HFF-Myc (cell line): ENCODE measurements around the gene CLMN.

Experiments used
- DNase-seq: peaks from one replicate; pipeline ENCODE4 v3.0.0-alpha.2; 2011; ENCODE audit warnings: low read depth; ENCODE audit errors: extremely low read depth
- H3K4me3 ChIP-seq: replicated peaks from 2 replicates; pipeline ENCODE4 v1.5.1; 2011; ENCODE audit warnings: low read depth, mild to moderate bottlenecking, control low read depth, low read length
- TF ChIP-seq, protein P1 (sequence below): IDR thresholded peaks from 2 replicates; pipeline ENCODE4 v1.5.1; 2012; ENCODE audit warnings: mild to moderate bottlenecking, low read depth, low read length, control low read depth; ENCODE audit errors: missing control alignments

Gene CLMN

DNA sequence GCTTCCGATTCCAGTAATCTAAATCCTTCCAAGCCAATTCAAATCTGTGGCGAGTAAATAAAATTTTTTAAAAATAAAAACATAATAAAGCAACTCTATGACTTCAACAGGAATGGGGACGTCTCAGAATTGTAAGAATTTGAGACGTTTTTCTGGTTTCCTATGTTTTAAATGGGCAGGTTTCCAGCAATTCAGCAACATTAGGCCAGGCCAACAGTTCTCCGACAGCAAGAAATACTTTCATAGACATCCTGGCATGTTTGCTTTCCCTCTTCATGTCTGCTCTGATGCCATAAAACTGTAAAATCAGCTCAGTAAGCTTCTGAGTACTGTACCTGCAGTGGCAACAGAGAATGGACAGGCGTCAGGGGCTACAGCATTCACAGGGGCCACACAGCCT lies 126.6 kb downstream of the CLMN start:
- no peak for DNase-seq
- no peak overlapping the region for H3K4me3 ChIP-seq
- TF ChIP-seq, protein P1, sequence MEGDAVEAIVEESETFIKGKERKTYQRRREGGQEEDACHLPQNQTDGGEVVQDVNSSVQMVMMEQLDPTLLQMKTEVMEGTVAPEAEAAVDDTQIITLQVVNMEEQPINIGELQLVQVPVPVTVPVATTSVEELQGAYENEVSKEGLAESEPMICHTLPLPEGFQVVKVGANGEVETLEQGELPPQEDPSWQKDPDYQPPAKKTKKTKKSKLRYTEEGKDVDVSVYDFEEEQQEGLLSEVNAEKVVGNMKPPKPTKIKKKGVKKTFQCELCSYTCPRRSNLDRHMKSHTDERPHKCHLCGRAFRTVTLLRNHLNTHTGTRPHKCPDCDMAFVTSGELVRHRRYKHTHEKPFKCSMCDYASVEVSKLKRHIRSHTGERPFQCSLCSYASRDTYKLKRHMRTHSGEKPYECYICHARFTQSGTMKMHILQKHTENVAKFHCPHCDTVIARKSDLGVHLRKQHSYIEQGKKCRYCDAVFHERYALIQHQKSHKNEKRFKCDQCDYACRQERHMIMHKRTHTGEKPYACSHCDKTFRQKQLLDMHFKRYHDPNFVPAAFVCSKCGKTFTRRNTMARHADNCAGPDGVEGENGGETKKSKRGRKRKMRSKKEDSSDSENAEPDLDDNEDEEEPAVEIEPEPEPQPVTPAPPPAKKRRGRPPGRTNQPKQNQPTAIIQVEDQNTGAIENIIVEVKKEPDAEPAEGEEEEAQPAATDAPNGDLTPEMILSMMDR = no peak

- DNase-seq = no peak
- H3K4me3 ChIP-seq = no peak overlapping the region
- TF ChIP-seq, protein P1 = no peak
Observed at GRCh38 chr14:95192311-95192710, 127.4 kb downstream of the CLMN start.

GRCh38 chr14:95191445-95192199 lies 128.1 kb downstream of the CLMN start:
- no peak overlapping the region for H3K4me3 ChIP-seq
- TF ChIP-seq, protein P1 = no peak
- DNase-seq = no peak

DNA sequence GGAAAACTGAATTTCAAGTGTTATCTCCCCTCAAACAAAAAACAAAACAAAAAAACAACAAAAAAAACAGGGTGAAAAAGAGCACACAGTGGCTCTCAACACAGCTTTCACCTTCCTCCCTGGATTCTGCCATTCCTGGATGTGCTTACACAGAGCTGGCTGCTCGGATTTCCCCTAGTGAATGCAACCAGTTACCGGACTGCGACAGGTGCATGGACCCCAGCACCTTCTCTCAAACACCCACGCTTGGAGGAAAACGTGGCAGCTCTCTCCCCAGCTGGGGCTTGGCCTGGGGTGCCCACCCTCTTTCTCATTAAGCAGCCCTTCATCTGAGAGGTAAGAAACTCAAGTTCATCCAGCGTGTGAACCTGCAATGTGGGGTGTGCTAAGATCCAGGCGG lies 128.9 kb downstream of the CLMN start:
- TF ChIP-seq, protein P1 = no peak
- no peak for DNase-seq
- no peak overlapping the region for H3K4me3 ChIP-seq

GRCh38 chr14:95190346-95190840 lies 129.3 kb downstream of the CLMN start:
- TF ChIP-seq, protein P1 = no peak
- no peak overlapping the region for H3K4me3 ChIP-seq
- no peak for DNase-seq

GRCh38 chr14:95189367-95190132 lies 130.2 kb downstream of the CLMN start:
- no peak overlapping the region for H3K4me3 ChIP-seq
- DNase-seq = no peak
- TF ChIP-seq, protein P1 = no peak
